GM23248 (cell line): ENCODE measurements around the gene ENOX1.

ENCODE experiments used
- EZH2 ChIP-seq: fragments of 200-600 bp; sonication (generic); IDR thresholded peaks from 2 replicates; pipeline ENCODE4 v1.6.1; 2018; ENCODE audit warnings: antibody characterized with exemption, mild to moderate bottlenecking; ENCODE audit not compliant: insufficient read depth, poor library complexity, severe bottlenecking
- EZH2phosphoT487 ChIP-seq: fragments of 200-600 bp; sonication (generic); IDR thresholded peaks from 2 replicates; pipeline ENCODE4 v1.6.1; 2018; ENCODE audit warnings: antibody characterized with exemption, moderate library complexity, mild to moderate bottlenecking, low read depth; ENCODE audit not compliant: insufficient read depth

- no peak for TF ChIP-seq EZH2phosphoT487
- TF ChIP-seq EZH2 = no peak
Measured at GRCh38 chr13:43697323-43697722, 89.4 kb downstream of the ENOX1 start.
